ENCODE measurements around the gene RLBP1. TPM values are rescaled to one million over a fixed set of nuclear protein-coding genes. Genes with fewer than 3 reads are reported as not detected.
A peak's percentile ranks its signal among the peaks of the same experiment; 100 is the strongest.

The RLBP1 gene
- total and polyA plus RNA-seq, 2 of the 4 experiments (the other 2 are of a cell fraction), result not detected

- H2BK20ac ChIP-seq (ENCODE audit: low read depth, low read length), result no peak overlapping the region
- H3K18ac ChIP-seq (ENCODE audit: low read depth, low read length), result no peak overlapping the region
- in situ Hi-C loops (cut with MboI; ENCODE audit: low sequenced_read_pairs), result loop anchor here (25.0 kb wide), 1 partner anchor 502 kb away; no protein-coding TSS in a partner anchor
- dilution Hi-C loops (cut with HindIII; ENCODE audit: low sequenced_read_pairs, unreplicated experiment), result no loop called here
- no peak overlapping the region; the same call in 1 of the 2 replicates for H2AK5ac ChIP-seq (ENCODE audit: low read depth, low read length)
- TF ChIP-seq CEBPB (IDR thresholded peaks at IDR 0.05; ENCODE audit: low read depth, low read length), result no peak
- H2BK120ac ChIP-seq (ENCODE audit: low read depth, low read length), result 0 out of 2 replicates have a peak overlapping the region, but pooled peaks have one; percentile 1
- no peak overlapping the region for H3K9ac ChIP-seq (ENCODE audit: low read depth, low read length)
- POLR2A ChIA-PET (ENCODE audit: unreplicated experiment), result no interaction called here
- WGBS, 2 experiments (ENCODE audit: extremely low coverage in 2 of 2, insufficient read length in 1 of 2), result no CpG with 5 or more reads among the region's 7 CpGs
- peaks cover 16% of the 10 kb centered on the region for H3K4me1 ChIP-seq (ENCODE audit: control insufficient read depth, insufficient read depth, low read length)
- peak; percentile 43 for DNase-seq
- peaks cover 14 to 36% of the 10 kb centered on the region in 2 experiments for H3K79me1 ChIP-seq (ENCODE audit: low read depth in 1 of 2, low read length in 2 of 2)
- H3K9me3 ChIP-seq (ENCODE audit: control insufficient read depth, insufficient read depth, low read length), result no peaks in the 10 kb centered on the region
- H3K9me1 ChIP-seq (ENCODE audit: insufficient read depth, low read length), result peaks cover 13% of the 10 kb centered on the region
- H3K4ac ChIP-seq (ENCODE audit: low read depth, low read length), result no peak overlapping the region
- no peak overlapping the region for H2AK9ac ChIP-seq (replicated peaks; ENCODE audit: low read depth, low read length, poor library complexity)
- no peak overlapping the region for H3K4me3 ChIP-seq (ENCODE audit: insufficient read depth, low read depth, low read length)
- H3K4me2 ChIP-seq (ENCODE audit: low read depth, low read length), result no peak overlapping the region
- BruUV-seq (replicated peaks), result no TSS peak
- no peaks in the 10 kb centered on the region for H4K20me1 ChIP-seq (ENCODE audit: insufficient read depth, low read length)
- CTCF ChIA-PET, result interaction anchor here (0.6 kb wide), 1 partner anchor 107 kb away, joined by 3 read pairs; no protein-coding TSS in a partner anchor
- no peak overlapping the region for H3K27ac ChIP-seq (ENCODE audit: insufficient read depth, low read length)
- no peak overlapping the region for H2BK15ac ChIP-seq (ENCODE audit: low read depth, low read length)
- H3K56ac ChIP-seq (ENCODE audit: extremely low read depth, insufficient read depth, low read length), result no peak overlapping the region
- H3K14ac ChIP-seq (replicated peaks; ENCODE audit: low read depth, low read length), result 0 out of 2 replicates have a peak overlapping the region, but pooled peaks have one; percentile 14
- H3K36me3 ChIP-seq (ENCODE audit: control insufficient read depth, insufficient read depth, low read length), result peaks cover 2% of the 10 kb centered on the region; the same call in 1 of the 2 replicates
- no peak overlapping the region for H3K23ac ChIP-seq (ENCODE audit: low read depth, low read length)
- no peak overlapping the region for H2BK5ac ChIP-seq (ENCODE audit: low read depth, low read length, poor library complexity, severe bottlenecking)
- ATAC-seq (ENCODE audit: low read depth), result peak; percentile 83
- intact Hi-C loops (cut with micrococcal nuclease), result no loop called here
- H4K5ac ChIP-seq (ENCODE audit: low read depth, low read length), result no peak overlapping the region
- no peak overlapping the region for H4K8ac ChIP-seq (ENCODE audit: low read depth in 2 of 2, low read length in 2 of 2)
- no peaks in the 10 kb centered on the region for H3K27me3 ChIP-seq (ENCODE audit: control insufficient read depth, insufficient read depth, low read length)
- H4K91ac ChIP-seq (ENCODE audit: insufficient read depth, low read depth, low read length), result no peak overlapping the region
- no peak overlapping the region for H2AFZ ChIP-seq (replicated peaks; ENCODE audit: low read length, poor library complexity)
Observed at GRCh38 chr15:89164712-89165211, 56.6 kb downstream of the RLBP1 start.
